Right lobe of liver (tissue), 4 donors: ENCODE measurements around the gene CD164L2.

Experiments
- CTCF ChIP-seq, 4 donors: fragments of 200-600 bp in 3 of 4; fragments of 450-650 bp in 1 of 4; IDR thresholded peaks; one replicate each; pipeline versions ENCODE4 v1.5.1 to v1.8.0; 2016 to 2022; ENCODE audit warnings: antibody characterized with exemption in 4 of 4, mild to moderate bottlenecking in 2 of 4
- POLR2A ChIP-seq: fragments of 450-650 bp; IDR thresholded peaks from one replicate; pipeline ENCODE4 v1.6.1; 2017; ENCODE audit warnings: antibody characterized with exemption, mild to moderate bottlenecking
- donor health status: DM: no; HTN: no; CAD: no.
- donor health status: DM: no; HTN: no; CAD: no.
- donor health status: DM: no; HTN: yes; CAD: no.

- TF ChIP-seq CTCF (IDR thresholded peaks at IDR 0.05) (no peak), POLR2A (no peak)
These were observed 21.9 kb upstream of the CD164L2 start for GRCh38 chr1:27405074-27405473.
